Spleen (tissue), 13 donors: Measurements from ENCODE around the gene ADA. TPM values are rescaled to one million over a fixed set of nuclear protein-coding genes. Genes with fewer than 3 reads are reported as not detected.
A peak's percentile ranks its signal among the peaks of the same experiment; 100 is the strongest.
"Not testable (repeated sequence)": the region's sequence is repeated elsewhere in the genome, so short reads cannot be mapped to it uniquely, and the experiment has no call there.

Experiments
- DNase-seq: peaks from one replicate; pipeline ENCODE4 v3.0.0-alpha.2; 2020
- H3K27ac ChIP-seq, 8 donors: fragments of 200-600 bp; sonication (generic) in 7 of 8; 1 replicate in 4 of 8; 2 replicates in 4 of 8; pipeline versions ENCODE4 v1.5.0 to v1.8.0; 2016 to 2021; ENCODE audit warnings: inconsistent platforms in 4 of 8, mild to moderate bottlenecking in 4 of 8, moderate library complexity in 1 of 8
- H3K27me3 ChIP-seq, 7 donors: fragments of 200-600 bp; sonication (generic) in 6 of 7; replicated peaks in 1 of 7; 1 replicate in 4 of 7; 2 replicates in 3 of 7; pipeline versions ENCODE4 v1.5.0 to v1.8.0; 2016 to 2021; ENCODE audit warnings: inconsistent platforms in 3 of 7, mild to moderate bottlenecking in 1 of 7
- H3K36me3 ChIP-seq, 6 donors: fragments of 200-600 bp; sonication (generic) in 5 of 6; 1 replicate in 4 of 6; 2 replicates in 2 of 6; pipeline versions ENCODE4 v1.5.0 to v1.8.0; 2016 to 2021; ENCODE audit warnings: inconsistent platforms in 2 of 6
- H3K4me1 ChIP-seq, 6 donors: fragments of 200-600 bp; sonication (generic) in 5 of 6; 1 replicate in 3 of 6; 2 replicates in 3 of 6; pipeline versions ENCODE4 v1.5.0 to v1.8.0; 2016 to 2021; ENCODE audit warnings: inconsistent platforms in 3 of 6
- H3K4me3 ChIP-seq, 8 donors: fragments of 200-600 bp; sonication (generic) in 7 of 8; 1 replicate in 4 of 8; 2 replicates in 4 of 8; pipeline versions ENCODE4 v1.5.0 to v1.8.0; 2016 to 2021; ENCODE audit warnings: inconsistent platforms in 4 of 8, mild to moderate bottlenecking in 4 of 8, moderate library complexity in 2 of 8
- H3K9me3 ChIP-seq, 8 donors: fragments of 200-600 bp; sonication (generic) in 7 of 8; 1 replicate in 4 of 8; 2 replicates in 4 of 8; pipeline versions ENCODE4 v1.5.0 to v1.8.0; 2016 to 2021; ENCODE audit warnings: inconsistent platforms in 4 of 8
- POLR2A ChIP-seq, 3 donors: fragments of 450-650 bp; IDR thresholded peaks; one replicate each; pipeline ENCODE4 v1.5.1; 2017; ENCODE audit warnings: antibody characterized with exemption in 3 of 3, mild to moderate bottlenecking in 1 of 3
- POLR2AphosphoS5 ChIP-seq, 3 donors: sonication (generic); formaldehyde crosslinking; IDR thresholded peaks; one replicate each; pipeline ENCODE4 v1.5.1; 2017; ENCODE audit warnings: antibody characterized with exemption in 3 of 3
- WGBS, 5 donors: extraction: QIAGEN DNeasy Blood & Tissue Kit in 3 of 5; methylation state at CpG; one replicate each; pipeline versions ENCODE4 v1.1.5 to v1.1.7; 2013 to 2018; 5-methylcytosine and 5-hydroxymethylcytosine counted together
- intact Hi-C: fragments of 100-400 bp; cut with DNase I; formaldehyde crosslinking; loops from one replicate; pipeline ENCODE4 v1.15.0; 2023; ENCODE audit warnings: low total_unique reads
- long read RNA-seq, 2 donors: transcript quantifications; one replicate each; lab custom pipeline, GENCODE V29; 2026
- polyA plus RNA-seq, 3 donors: library from polyadenylated mRNA; stranded (reverse); fragments of 200-250 nt; gene quantifications; one replicate each; pipeline ENCODE4 v1.2.1, GENCODE V29; 2013
- total RNA-seq, 7 donors: library from RNA; depleted of rRNA in 3 of 7; stranded (reverse); fragments of >200 nt in 3 of 7; fragmentation: NEBNext Ultra II Directional in 4 of 7; extraction: Animal tissue kit (Norgen Biotek cat#: 25700) in 4 of 7; gene quantifications; one replicate each; pipeline versions ENCODE4 v1.1.0 to v1.2.1, GENCODE V29; 2016 to 2021
- TF ChIP-seq, protein P1 (sequence below), 11 experiments: fragments of 200-600 bp in 7 of 11; fragments of 450-650 bp in 4 of 11; sonication (generic) in 4 of 11; IDR thresholded peaks in 8 of 11; conservative IDR thresholded peaks in 3 of 11; 1 replicate in 7 of 11; 2 replicates in 4 of 11; pipeline versions ENCODE4 v1.4.0 to v1.8.0; 2016 to 2021; ENCODE audit warnings: antibody characterized with exemption in 11 of 11, inconsistent platforms in 4 of 11, mild to moderate bottlenecking in 1 of 11
- donor health status: healthy with polysubstance abuse.
- donor health status: DM: no; HTN: no; CAD: no; lungs with moderate emphysema.
- donor health status: DM: no; HTN: no; CAD: no.
- donor health status: Bipolar disorder and iron deficiency.
- donor health status: healthy.
- donor health status: DM: no; HTN: no; CAD: no.
- donor health status: DM: yes; HTN: yes; CAD: no.

ADA gene
- total RNA-seq (10 to 100 TPM; 18.8 to 30.4 (median 21.0) TPM), polyA plus RNA-seq (10 to 100 TPM; 14.8 to 25.0 (median 24.1) TPM)
- long read RNA-seq, donor 1, transcript ADA-201 (12 exons, 1,539 nt) = major isoform, 5 of 7 reads
- long read RNA-seq, donor 1, partial matches to known transcripts = 0 of 7 reads
- long read RNA-seq, donor 1, other reads (novel, unspliced or antisense) = 0 of 7 reads
- long read RNA-seq, donor 2, partial matches to known transcripts = 0 of 4 reads
- long read RNA-seq, donor 2, other reads (novel, unspliced or antisense) = 0 of 4 reads

- Histone ChIP-seq H3K27ac (peak within 1 kb of the TSS; percentile 66 to 91 (median 87)), H3K36me3 (no peaks in the 10 kb centered on the region), H3K27me3 (no peaks in the 10 kb centered on the region), H3K4me1 (peaks cover 12 to 62% (median 51%) of the 10 kb centered on the region in 6 donors), H3K4me3 (peak within 1 kb of the TSS; percentile 54 to 89 (median 82)), H3K9me3 (no peaks in the 10 kb centered on the region)
- 0 to 1% (median 0%) methylated on average over 27 to 68 of the region's 68 CpGs for WGBS, 5 donors
- TF ChIP-seq POLR2A (IDR thresholded peaks at IDR 0.05) = peak in 1 of 3 donors; percentile 6
- TF ChIP-seq POLR2AphosphoS5 (IDR thresholded peaks at IDR 0.05) = peak; percentile 48 to 81 (median 80)
- TF ChIP-seq, protein P1, sequence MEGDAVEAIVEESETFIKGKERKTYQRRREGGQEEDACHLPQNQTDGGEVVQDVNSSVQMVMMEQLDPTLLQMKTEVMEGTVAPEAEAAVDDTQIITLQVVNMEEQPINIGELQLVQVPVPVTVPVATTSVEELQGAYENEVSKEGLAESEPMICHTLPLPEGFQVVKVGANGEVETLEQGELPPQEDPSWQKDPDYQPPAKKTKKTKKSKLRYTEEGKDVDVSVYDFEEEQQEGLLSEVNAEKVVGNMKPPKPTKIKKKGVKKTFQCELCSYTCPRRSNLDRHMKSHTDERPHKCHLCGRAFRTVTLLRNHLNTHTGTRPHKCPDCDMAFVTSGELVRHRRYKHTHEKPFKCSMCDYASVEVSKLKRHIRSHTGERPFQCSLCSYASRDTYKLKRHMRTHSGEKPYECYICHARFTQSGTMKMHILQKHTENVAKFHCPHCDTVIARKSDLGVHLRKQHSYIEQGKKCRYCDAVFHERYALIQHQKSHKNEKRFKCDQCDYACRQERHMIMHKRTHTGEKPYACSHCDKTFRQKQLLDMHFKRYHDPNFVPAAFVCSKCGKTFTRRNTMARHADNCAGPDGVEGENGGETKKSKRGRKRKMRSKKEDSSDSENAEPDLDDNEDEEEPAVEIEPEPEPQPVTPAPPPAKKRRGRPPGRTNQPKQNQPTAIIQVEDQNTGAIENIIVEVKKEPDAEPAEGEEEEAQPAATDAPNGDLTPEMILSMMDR (IDR thresholded peaks at IDR 0.05 in 8 of 11, conservative IDR thresholded peaks at IDR 0.05 in 3 of 11) = peak in 1 of 11 experiments; percentile 10
- peak; percentile 90 for DNase-seq
- intact Hi-C loops = no loop called here
These were observed at the start of gene ADA for GRCh38 chr20:44651684-44652423. Gene ADA, minus strand, starts transcription at chr20:44651699. Its CDS starts 92 bp downstream, at chr20:44651607.

DNA sequence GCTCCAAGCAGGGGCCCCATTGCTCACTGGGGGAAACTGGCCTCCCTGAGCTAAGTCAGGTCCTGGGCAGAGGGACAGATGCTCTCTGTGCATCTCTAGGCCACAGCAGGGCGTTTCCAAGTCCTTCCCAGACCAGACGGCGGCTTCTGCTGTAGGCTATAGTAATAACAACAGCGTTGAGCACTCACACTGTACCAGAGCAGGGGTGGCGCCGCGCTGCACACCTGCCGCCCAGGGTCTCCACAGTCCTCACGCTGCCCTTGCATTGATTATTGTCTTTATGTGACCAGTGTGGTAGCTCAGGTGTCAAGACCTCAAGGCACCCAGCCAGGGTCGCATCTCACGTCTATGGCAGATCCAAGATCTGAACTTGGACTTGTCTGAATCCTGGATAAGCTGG, 48.8 kb upstream of the ADA start:
- Histone ChIP-seq H3K27ac (no peak overlapping the region), H3K4me1 (peaks cover 3 to 30% (median 14%) of the 10 kb centered on the region in 6 donors), H3K4me3 (no peak overlapping the region), H3K36me3 (no peaks in the 10 kb centered on the region), H3K9me3 (no peaks in the 10 kb centered on the region), H3K27me3 (peaks cover 0 to 7% (median 0%) of the 10 kb centered on the region in 7 donors)
- no peak for TF ChIP-seq POLR2A (IDR thresholded peaks at IDR 0.05)
- intact Hi-C loops = no loop called here
- DNase-seq = no peak
- WGBS, 5 donors = 78 to 95% (median 90%) methylated on average over 6 to 11 of the region's 11 CpGs

GRCh38 chr20:44698351-44698750, 46.9 kb upstream of the ADA start:
- Histone ChIP-seq H3K4me1 (peaks cover 3 to 25% (median 12%) of the 10 kb centered on the region in 6 donors), H3K27me3 (peaks cover 0 to 7% (median 0%) of the 10 kb centered on the region in 7 donors), H3K9me3 (no peaks in the 10 kb centered on the region), H3K27ac (no peak overlapping the region), H3K36me3 (no peaks in the 10 kb centered on the region), H3K4me3 (no peak overlapping the region)
- intact Hi-C loops = no loop called here
- DNase-seq = no peak
- 60 to 84% (median 70%) methylated on average over 3 of the region's 3 CpGs for WGBS, 5 donors
- TF ChIP-seq, protein P1 (IDR thresholded peaks at IDR 0.05 in 8 of 11, conservative IDR thresholded peaks at IDR 0.05 in 3 of 11) = no peak
- no peak for TF ChIP-seq POLR2AphosphoS5 (IDR thresholded peaks at IDR 0.05)
- TF ChIP-seq POLR2A (IDR thresholded peaks at IDR 0.05) = no peak

DNA sequence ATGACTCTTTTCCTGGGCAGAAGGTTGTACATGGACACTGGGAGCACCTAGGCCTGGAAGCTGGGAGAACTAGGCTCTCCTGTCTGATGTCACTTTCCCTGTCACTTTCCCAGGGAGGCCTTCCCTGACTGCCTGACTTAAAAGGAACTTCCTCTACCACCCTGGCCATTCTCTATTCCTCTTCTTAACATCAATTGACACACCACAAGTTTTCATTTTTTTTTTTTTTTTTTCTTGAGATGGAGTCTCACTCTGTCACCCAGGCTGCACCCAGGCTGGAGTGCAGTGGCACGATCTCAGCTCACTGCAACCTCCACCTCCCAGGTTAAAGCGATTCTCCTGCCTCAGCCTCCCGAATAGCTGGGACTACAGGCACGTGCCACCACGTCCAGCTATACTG, 45.5 kb upstream of the ADA start:
- H3K27ac ChIP-seq, H3K9me3 ChIP-seq, intact Hi-C loops, H3K4me3 ChIP-seq, DNase-seq, H3K36me3 ChIP-seq, H3K27me3 ChIP-seq: not testable (repeated sequence)
- WGBS, 5 donors = 87 to 90% (median 88%) methylated on average over 5 of the region's 5 CpGs
- H3K4me1 ChIP-seq = peaks cover 0 to 11% (median 0%) of the 10 kb centered on the region in 6 donors

DNA sequence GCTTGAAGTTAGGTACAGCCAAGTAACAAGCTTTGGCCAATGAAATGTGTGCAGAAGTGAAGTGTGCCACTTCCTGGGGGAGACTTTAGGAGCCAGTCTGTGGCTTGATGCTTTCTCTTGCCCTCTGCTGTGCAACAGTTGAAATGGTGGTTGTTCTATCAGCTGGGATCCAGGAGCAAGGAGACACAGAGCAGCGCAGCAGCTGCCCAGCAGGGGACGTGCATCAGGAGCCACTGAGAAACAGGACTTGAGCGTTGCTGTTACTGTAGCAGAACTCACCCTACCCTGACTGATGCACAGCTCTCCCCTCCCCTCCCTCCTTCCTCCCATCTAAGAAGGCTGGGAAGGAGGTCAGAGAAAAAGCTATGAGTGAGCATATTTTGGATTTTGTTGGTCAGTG, 44.8 kb upstream of the ADA start:
- no peaks in the 10 kb centered on the region for H3K36me3 ChIP-seq
- H3K27ac ChIP-seq = no peak overlapping the region
- no peaks in the 10 kb centered on the region for H3K27me3 ChIP-seq
- H3K4me1 ChIP-seq = peaks cover 0 to 4% (median 0%) of the 10 kb centered on the region in 6 donors
- H3K9me3 ChIP-seq = peaks cover 0 to 4% (median 0%) of the 10 kb centered on the region in 8 donors
- intact Hi-C loops = no loop called here
- TF ChIP-seq, protein P1 (IDR thresholded peaks at IDR 0.05 in 8 of 11, conservative IDR thresholded peaks at IDR 0.05 in 3 of 11) = no peak
- TF ChIP-seq POLR2AphosphoS5 (IDR thresholded peaks at IDR 0.05) = no peak
- no peak for TF ChIP-seq POLR2A (IDR thresholded peaks at IDR 0.05)
- no peak for DNase-seq
- 76 to 89% (median 87%) methylated on average over 3 of the region's 3 CpGs for WGBS, 5 donors
- no peak overlapping the region for H3K4me3 ChIP-seq
